Tibial nerve (tissue), 4 donors: Measurements from ENCODE around the gene KIN.

Experiments used
- CTCF ChIP-seq, 5 experiments: fragments of 200-600 bp in 3 of 5; fragments of 450-650 bp in 2 of 5; sonication (generic) in 3 of 5; IDR thresholded peaks; one replicate each; pipeline ENCODE4 v1.5.1; 2016 to 2019; ENCODE audit warnings: antibody characterized with exemption in 5 of 5, mild to moderate bottlenecking in 3 of 5, moderate library complexity in 2 of 5
- EP300 ChIP-seq, 2 donors: sonication (generic); formaldehyde crosslinking; IDR thresholded peaks; one replicate each; pipeline ENCODE4 v1.6.1; 2017; ENCODE audit warnings: antibody characterized with exemption in 2 of 2, mild to moderate bottlenecking in 1 of 2
- POLR2A ChIP-seq, 2 donors: fragments of 450-650 bp; IDR thresholded peaks; one replicate each; pipeline ENCODE4 v1.6.1; 2017; ENCODE audit warnings: antibody characterized with exemption in 2 of 2, mild to moderate bottlenecking in 2 of 2, moderate library complexity in 2 of 2

DNA sequence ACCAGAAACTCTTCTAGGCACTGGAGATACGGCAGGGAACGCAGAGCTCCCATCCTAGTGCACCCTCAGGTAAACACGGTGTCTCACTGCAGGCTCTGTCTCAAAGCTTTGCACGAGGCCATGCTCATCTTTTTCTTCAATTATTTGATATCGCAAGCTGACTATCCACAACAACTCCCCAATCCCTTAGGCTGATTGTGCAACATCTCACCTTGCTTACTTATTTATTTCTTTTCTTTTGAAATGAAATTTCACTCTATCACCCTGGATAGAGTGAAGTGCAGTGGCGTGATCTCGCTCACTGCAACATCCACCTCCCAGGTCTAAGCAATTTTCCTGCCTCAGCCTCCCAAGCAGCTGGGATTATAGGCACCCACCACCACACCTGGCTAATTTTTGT, 72.3 kb downstream of the KIN start:
- TF ChIP-seq CTCF (IDR thresholded peaks at IDR 0.05) = no peak
- TF ChIP-seq POLR2A (IDR thresholded peaks at IDR 0.05) = no peak
- no peak for TF ChIP-seq EP300 (IDR thresholded peaks at IDR 0.05)
